BJ (cell line): ENCODE results near the gene PCGF2. TPM values are rescaled to one million over a fixed set of nuclear protein-coding genes. Genes with fewer than 3 reads are reported as not detected.

ENCODE experiments used
- CTCF ChIA-PET: fragments of 350-600 bp; formaldehyde crosslinking; extraction: SDS; loops from one replicate; lab custom pipeline; 2021; ENCODE audit warnings: antibody characterized with exemption, inconsistent platforms; lab: Yijun Ruan, JAX
- POLR2A ChIA-PET: fragments of 300-600 bp; sonication (Branson Sonifier 250); formaldehyde crosslinking; extraction: SDS; loops from one replicate; lab custom pipeline; 2021; ENCODE audit warnings: antibody characterized with exemption; lab: Charles Lee
- DNase-seq: peaks from one replicate; pipeline ENCODE4 v3.0.0-alpha.2; 2011; ENCODE audit warnings: low read depth
- H3K27me3 ChIP-seq: 2 replicates; pipeline ENCODE4 v1.6.0; 2011; ENCODE audit warnings: low read length; ENCODE audit not compliant: control insufficient read depth, insufficient read depth
- H3K36me3 ChIP-seq: 2 replicates; pipeline ENCODE4 v1.5.1; 2011; ENCODE audit warnings: low read length; ENCODE audit not compliant: control insufficient read depth, insufficient read depth
- H3K4me3 ChIP-seq: 2 replicates; pipeline ENCODE4 v1.5.1; 2011; ENCODE audit warnings: low read depth, mild to moderate bottlenecking, control low read depth, low read length
- polyA plus RNA-seq: library from polyadenylated mRNA; depleted of rRNA; stranded (reverse); fragments of >200 nt; gene quantifications from 2 replicates; pipeline ENCODE4 v1.2.3, GENCODE V29; 2011
- TF ChIP-seq, protein P1 (sequence below): IDR thresholded peaks from 2 replicates; pipeline ENCODE4 v1.5.1; 2011; ENCODE audit warnings: low read depth, mild to moderate bottlenecking, control low read depth, inconsistent platforms, low read length, moderate library complexity; ENCODE audit not compliant: insufficient read depth

The PCGF2 gene
- polyA plus RNA-seq, 1 experiment = 27.6 TPM

GRCh38 chr17:38711792-38712571, 36.2 kb downstream of the PCGF2 start:
- ChIA-PET POLR2A (no interaction called here), CTCF (interaction anchor here (0.8 to 1.1 kb wide), 2 partner anchors 19 to 35 kb away, joined by 4 read pairs; no protein-coding TSS in a partner anchor)
- Histone ChIP-seq H3K27me3 (no peaks in the 10 kb centered on the region), H3K4me3 (no peak overlapping the region), H3K36me3 (peaks cover 38% of the 10 kb centered on the region)
- DNase-seq = no peak
- TF ChIP-seq, protein P1, sequence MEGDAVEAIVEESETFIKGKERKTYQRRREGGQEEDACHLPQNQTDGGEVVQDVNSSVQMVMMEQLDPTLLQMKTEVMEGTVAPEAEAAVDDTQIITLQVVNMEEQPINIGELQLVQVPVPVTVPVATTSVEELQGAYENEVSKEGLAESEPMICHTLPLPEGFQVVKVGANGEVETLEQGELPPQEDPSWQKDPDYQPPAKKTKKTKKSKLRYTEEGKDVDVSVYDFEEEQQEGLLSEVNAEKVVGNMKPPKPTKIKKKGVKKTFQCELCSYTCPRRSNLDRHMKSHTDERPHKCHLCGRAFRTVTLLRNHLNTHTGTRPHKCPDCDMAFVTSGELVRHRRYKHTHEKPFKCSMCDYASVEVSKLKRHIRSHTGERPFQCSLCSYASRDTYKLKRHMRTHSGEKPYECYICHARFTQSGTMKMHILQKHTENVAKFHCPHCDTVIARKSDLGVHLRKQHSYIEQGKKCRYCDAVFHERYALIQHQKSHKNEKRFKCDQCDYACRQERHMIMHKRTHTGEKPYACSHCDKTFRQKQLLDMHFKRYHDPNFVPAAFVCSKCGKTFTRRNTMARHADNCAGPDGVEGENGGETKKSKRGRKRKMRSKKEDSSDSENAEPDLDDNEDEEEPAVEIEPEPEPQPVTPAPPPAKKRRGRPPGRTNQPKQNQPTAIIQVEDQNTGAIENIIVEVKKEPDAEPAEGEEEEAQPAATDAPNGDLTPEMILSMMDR = no peak

DNA sequence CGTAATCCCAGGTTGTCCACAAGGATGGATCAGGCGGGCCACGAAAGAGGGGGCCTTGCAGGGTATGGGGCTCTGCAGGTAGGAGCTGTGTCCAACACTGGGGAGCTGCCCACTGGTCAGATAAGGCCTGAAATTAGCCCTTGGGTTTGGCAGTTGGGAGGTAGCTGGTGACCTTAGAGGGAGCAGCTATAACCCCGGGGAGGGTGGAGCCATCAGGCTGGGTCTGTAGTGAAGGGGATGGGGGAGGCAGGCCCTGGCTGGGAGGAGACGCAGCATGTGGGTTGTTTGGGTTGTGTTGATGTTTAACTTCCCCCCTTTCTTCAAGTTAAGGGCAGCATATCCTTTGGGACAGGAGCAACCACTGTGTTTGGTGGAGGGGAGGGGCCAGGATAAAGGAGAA, 37.2 kb downstream of the PCGF2 start:
- Histone ChIP-seq H3K4me3 (no peak overlapping the region), H3K27me3 (no peaks in the 10 kb centered on the region), H3K36me3 (peaks cover 30% of the 10 kb centered on the region)
- no peak for DNase-seq
- CTCF ChIA-PET = interaction anchor here (0.6 to 2.4 kb wide), 6 partner anchors 20 to 376 kb away, joined by 3 to 10 read pairs (median 4); partner anchors contain the start of gene CISD3
- POLR2A ChIA-PET = no interaction called here
- TF ChIP-seq, protein P1 = no peak

DNA sequence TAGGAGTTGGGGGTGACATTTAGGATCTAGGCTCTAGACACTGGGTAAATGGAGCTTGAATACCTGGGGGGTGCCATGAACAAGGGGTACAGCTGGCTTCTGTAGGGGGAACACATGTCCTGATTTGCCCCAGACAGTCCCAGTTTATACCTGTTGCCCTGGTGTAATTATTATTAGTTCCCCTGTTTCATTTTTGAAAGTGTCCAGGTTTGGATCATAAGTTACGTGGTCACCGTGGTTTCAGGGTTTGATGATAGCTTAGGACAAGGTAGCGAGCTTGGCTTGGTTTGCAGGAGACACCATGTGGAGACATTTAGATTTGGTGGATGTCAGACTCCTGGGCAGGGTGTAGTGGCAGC, 37.6 kb downstream of the PCGF2 start:
- Histone ChIP-seq H3K36me3 (peaks cover 29% of the 10 kb centered on the region), H3K27me3 (no peaks in the 10 kb centered on the region), H3K4me3 (no peak overlapping the region)
- TF ChIP-seq, protein P1 = no peak
- DNase-seq = no peak
- POLR2A ChIA-PET = no interaction called here
- CTCF ChIA-PET = interaction anchor here (0.6 to 2.4 kb wide), 5 partner anchors 20 to 375 kb away, joined by 3 to 10 read pairs (median 3); partner anchors contain the start of gene CISD3

DNA sequence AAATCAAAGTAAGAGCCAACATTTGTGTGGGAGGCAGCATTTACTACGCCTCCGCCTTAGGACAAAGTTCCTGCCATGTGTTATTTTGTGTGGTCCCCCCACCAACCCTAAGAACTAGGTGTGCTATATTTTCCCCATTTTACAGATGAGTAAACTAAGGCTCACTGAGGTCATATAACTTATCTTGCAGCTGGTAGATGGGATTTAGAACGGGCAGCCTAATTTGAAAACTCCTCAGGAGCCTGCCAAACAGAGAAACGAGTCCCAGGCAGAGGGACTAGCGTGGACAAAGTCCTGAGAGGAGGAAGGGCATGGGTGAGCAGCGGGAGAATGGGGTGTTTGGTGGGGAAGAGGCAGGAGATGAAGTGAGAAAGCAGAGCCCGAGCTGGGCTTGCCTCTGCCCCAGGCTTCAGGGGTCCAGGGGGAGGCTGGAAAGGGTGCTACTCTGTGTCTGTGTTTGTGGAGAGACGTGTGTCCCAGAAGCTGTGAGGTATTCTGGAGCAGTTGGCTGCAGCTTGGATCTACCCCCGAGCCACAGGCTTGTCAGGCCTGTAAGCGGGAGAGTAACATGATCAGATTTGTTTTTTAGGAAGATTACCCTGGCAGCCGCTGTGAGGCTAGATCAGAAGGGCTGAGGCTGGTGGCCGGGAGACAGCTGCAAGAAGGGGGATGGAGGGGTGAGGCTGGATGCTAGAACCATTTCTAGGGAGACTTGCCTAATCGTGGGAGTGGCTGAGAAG, 38.1 kb downstream of the PCGF2 start:
- peaks cover 25% of the 10 kb centered on the region for H3K36me3 ChIP-seq
- ChIA-PET POLR2A (no interaction called here), CTCF (interaction anchor here (0.6 to 2.4 kb wide), 5 partner anchors 14 to 42 kb away, joined by 3 to 10 read pairs (median 4); partner anchors contain the start of gene CISD3)
- H3K27me3 ChIP-seq = no peaks in the 10 kb centered on the region
- DNase-seq = no peak
- no peak overlapping the region for H3K4me3 ChIP-seq
- TF ChIP-seq, protein P1 = no peak
